Keratinocyte (primary cell): Measurements from ENCODE around the gene VCAM1. TPM values are rescaled to one million over a fixed set of nuclear protein-coding genes. Genes with fewer than 3 reads are reported as not detected.

Experiments used
- DNase-seq: peaks from one replicate; pipeline ENCODE4 v3.0.0-alpha.2; 2011; ENCODE audit warnings: low read depth, missing footprints, low spot score
- FAIRE-seq: peaks from 2 replicates; lab custom pipeline; 2011; peaks lifted over from hg19 to GRCh38; lab: Jason Lieb, UNC
- H2AFZ ChIP-seq: 2 replicates; pipeline ENCODE4 v1.6.0; 2012; ENCODE audit warnings: low read length, control low read depth, inconsistent platforms; ENCODE audit not compliant: control insufficient read depth
- H3K27ac ChIP-seq: 2 replicates; pipeline ENCODE4 v1.5.1; 2011; ENCODE audit warnings: low read length; ENCODE audit not compliant: control insufficient read depth, insufficient read depth
- H3K27me3 ChIP-seq: 3 replicates; pipeline ENCODE4 v1.6.0; 2011; ENCODE audit warnings: low read length; ENCODE audit not compliant: control insufficient read depth, insufficient read depth; ENCODE audit errors: extremely low read depth
- H3K36me3 ChIP-seq, 2 experiments: 2 replicates in 1 of 2; 3 replicates in 1 of 2; pipeline ENCODE4 v1.5.1; 2011; ENCODE audit warnings: low read length in 2 of 2, mild to moderate bottlenecking in 1 of 2; ENCODE audit not compliant: control insufficient read depth in 2 of 2, insufficient read depth in 2 of 2; ENCODE audit errors: extremely low read depth in 1 of 2
- H3K4me1 ChIP-seq: 3 replicates; pipeline ENCODE4 v1.5.1; 2011; ENCODE audit warnings: low read length; ENCODE audit not compliant: control insufficient read depth, insufficient read depth; ENCODE audit errors: extremely low read depth
- H3K4me2 ChIP-seq: 3 replicates; pipeline ENCODE4 v1.6.0; 2011; ENCODE audit warnings: low read depth, low read length; ENCODE audit not compliant: control insufficient read depth, insufficient read depth; ENCODE audit errors: extremely low read depth
- H3K4me3 ChIP-seq, 3 experiments: fragments of 200-600 bp in 1 of 3; sonication (generic) in 1 of 3; 2 replicates in 2 of 3; 3 replicates in 1 of 3; pipeline ENCODE4 v1.5.1; 2011 to 2016; ENCODE audit warnings: low read length in 3 of 3, mild to moderate bottlenecking in 3 of 3, control low read depth in 2 of 3, inconsistent platforms in 1 of 3, low read depth in 1 of 3, mixed read lengths in 1 of 3, mixed run types in 1 of 3, moderate library complexity in 1 of 3; ENCODE audit not compliant: control insufficient read depth in 2 of 3, insufficient read depth in 2 of 3; ENCODE audit errors: extremely low read depth in 1 of 3
- H3K79me2 ChIP-seq: 2 replicates; pipeline ENCODE4 v1.6.0; 2012; ENCODE audit warnings: low read length; ENCODE audit not compliant: control insufficient read depth, insufficient read depth
- H3K9ac ChIP-seq: 3 replicates; pipeline ENCODE4 v1.6.0; 2011; ENCODE audit warnings: low read length; ENCODE audit not compliant: control insufficient read depth, insufficient read depth; ENCODE audit errors: extremely low read depth
- H3K9me1 ChIP-seq: 3 replicates; pipeline ENCODE4 v1.6.0; 2011; ENCODE audit warnings: low read length; ENCODE audit not compliant: control insufficient read depth, insufficient read depth; ENCODE audit errors: extremely low read depth
- H3K9me3 ChIP-seq: 2 replicates; pipeline ENCODE4 v1.5.1; 2012; ENCODE audit warnings: low read depth, low read length; ENCODE audit not compliant: control insufficient read depth
- H4K20me1 ChIP-seq: 3 replicates; pipeline ENCODE4 v1.6.0; 2011; ENCODE audit warnings: low read length; ENCODE audit not compliant: control insufficient read depth, insufficient read depth; ENCODE audit errors: extremely low read depth
- CTCF ChIP-seq, 3 experiments: IDR thresholded peaks in 1 of 3; conservative IDR thresholded peaks in 1 of 3; optimal IDR thresholded peaks in 1 of 3; 2 replicates in 2 of 3; 3 replicates in 1 of 3; pipeline versions ENCODE3 to v1.5.1; 2011; ENCODE audit warnings: low read length in 3 of 3, mild to moderate bottlenecking in 3 of 3, moderate library complexity in 2 of 3, control low read depth in 1 of 3, inconsistent platforms in 1 of 3; ENCODE audit not compliant: insufficient read depth in 2 of 3; ENCODE audit errors: extremely low read depth in 1 of 3
- EZH2 ChIP-seq: IDR thresholded peaks from one replicate; pipeline ENCODE4 v1.6.1; 2012; ENCODE audit warnings: inconsistent platforms, mild to moderate bottlenecking, low read length, moderate library complexity
- dilution Hi-C: fragments of 300-500 bp; cut with MboI; formaldehyde crosslinking; loops from one replicate; pipeline ENCODE4 v1.7.0; 2020; ENCODE audit warnings: low sequenced_read_pairs; ENCODE audit not compliant: extremely low pct_ligation_motif_present
- polyA plus RNA-seq, 5 experiments: library from polyadenylated mRNA; depleted of rRNA in 3 of 5; stranded (reverse) in 3 of 5; stranded (forward) in 1 of 5; unstranded in 1 of 5; fragments of >200 nt; gene quantifications; 1 replicate in 1 of 5; 2 replicates in 3 of 5; 3 replicates in 1 of 5; pipeline versions ENCODE4 v1.2.1 to v1.2.3, GENCODE V29; 2011 to 2012; ENCODE audit warnings: missing spikeins in 2 of 5, low read depth in 1 of 5, low replicate concordance in 1 of 5

VCAM1 gene
- polyA plus RNA-seq, 1 donor (not counting 4 experiments of a cell fraction or from before 2014, with no cell fraction given): not detected

- no peaks in the 10 kb centered on the region for H3K9me3 ChIP-seq
- DNase-seq (no peak), FAIRE-seq (no peak)
- no peaks in the 10 kb centered on the region for H3K36me3 ChIP-seq
- H3K4me3 ChIP-seq: no peak overlapping the region
- no peaks in the 10 kb centered on the region for H3K27me3 ChIP-seq
- no peak overlapping the region for H3K9ac ChIP-seq
- no peaks in the 10 kb centered on the region for H3K9me1 ChIP-seq
- H3K4me2 ChIP-seq: no peak overlapping the region
- no peaks in the 10 kb centered on the region for H4K20me1 ChIP-seq
- H2AFZ ChIP-seq: no peak overlapping the region
- H3K27ac ChIP-seq: no peak overlapping the region
- no peaks in the 10 kb centered on the region for H3K79me2 ChIP-seq
- H3K4me1 ChIP-seq: no peaks in the 10 kb centered on the region
- dilution Hi-C loops: no loop called here
- TF ChIP-seq CTCF (optimal IDR thresholded peaks at IDR 0.05 in 1 of 3, IDR thresholded peaks at IDR 0.05 in 1 of 3, conservative IDR thresholded peaks at IDR 0.05 in 1 of 3; ENCODE audit: extremely low read depth in 1 of 3, insufficient read depth in 2 of 3, low read length in 3 of 3): no peak
- TF ChIP-seq EZH2: no peak
Observed at GRCh38 chr1:100704473-100704872, 15.1 kb upstream of the VCAM1 start.

- H3K4me1 ChIP-seq: no peaks in the 10 kb centered on the region
- TF ChIP-seq EZH2: no peak
- TF ChIP-seq CTCF (optimal IDR thresholded peaks at IDR 0.05 in 1 of 3, IDR thresholded peaks at IDR 0.05 in 1 of 3, conservative IDR thresholded peaks at IDR 0.05 in 1 of 3; ENCODE audit: extremely low read depth in 1 of 3, insufficient read depth in 2 of 3, low read length in 3 of 3): no peak
- no peak overlapping the region for H2AFZ ChIP-seq
- no peaks in the 10 kb centered on the region for H4K20me1 ChIP-seq
- H3K79me2 ChIP-seq: no peaks in the 10 kb centered on the region
- no peak overlapping the region for H3K4me2 ChIP-seq
- H3K9me3 ChIP-seq: no peaks in the 10 kb centered on the region
- H3K9me1 ChIP-seq: no peaks in the 10 kb centered on the region
- H3K27ac ChIP-seq: no peak overlapping the region
- no peak overlapping the region for H3K9ac ChIP-seq
- no peaks in the 10 kb centered on the region for H3K27me3 ChIP-seq
- H3K36me3 ChIP-seq: no peaks in the 10 kb centered on the region
- dilution Hi-C loops: no loop called here
- DNase-seq (no peak), FAIRE-seq (no peak)
- no peak overlapping the region for H3K4me3 ChIP-seq
Observed at GRCh38 chr1:100706296-100706695, 13.2 kb upstream of the VCAM1 start.
